Measurements from ENCODE around the gene ADAMTSL1.
"Not testable (repeated sequence)": the region's sequence is repeated elsewhere in the genome, so short reads cannot be mapped to it uniquely, and the experiment has no call there.

Gene ADAMTSL1

DNA sequence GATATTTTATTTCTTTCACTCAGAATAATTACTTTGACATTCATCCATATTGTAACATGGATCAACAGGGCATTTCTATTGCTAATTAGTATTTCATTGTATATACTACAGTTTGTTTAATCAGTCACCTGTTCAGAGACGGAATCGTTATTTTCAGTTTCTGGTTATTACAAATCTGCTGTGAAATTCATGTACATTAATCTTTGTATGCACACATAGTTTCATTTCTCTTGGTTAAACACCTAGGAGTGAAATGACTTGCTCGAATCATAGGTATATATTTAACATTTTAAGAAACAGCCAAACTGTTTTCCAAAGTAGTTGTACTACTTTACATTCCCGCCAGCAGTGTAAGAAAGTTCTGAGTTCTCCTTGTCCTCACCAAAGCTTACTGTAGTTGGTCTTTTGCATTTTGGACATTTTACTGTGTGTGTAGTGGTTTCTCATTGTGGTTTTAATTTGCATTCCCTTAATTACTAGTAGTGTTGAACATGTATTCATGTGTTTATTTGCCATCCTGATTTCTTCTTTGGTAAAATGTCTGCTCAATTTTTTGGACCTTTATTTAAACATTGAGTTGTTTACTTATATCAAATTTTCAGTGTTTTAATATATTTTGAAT, 360.9 kb downstream of the ADAMTSL1 start:
- no peak for DNase-seq

GRCh38 chr9:18837402-18837801, 363.4 kb downstream of the ADAMTSL1 start:
- no peak for DNase-seq

DNA sequence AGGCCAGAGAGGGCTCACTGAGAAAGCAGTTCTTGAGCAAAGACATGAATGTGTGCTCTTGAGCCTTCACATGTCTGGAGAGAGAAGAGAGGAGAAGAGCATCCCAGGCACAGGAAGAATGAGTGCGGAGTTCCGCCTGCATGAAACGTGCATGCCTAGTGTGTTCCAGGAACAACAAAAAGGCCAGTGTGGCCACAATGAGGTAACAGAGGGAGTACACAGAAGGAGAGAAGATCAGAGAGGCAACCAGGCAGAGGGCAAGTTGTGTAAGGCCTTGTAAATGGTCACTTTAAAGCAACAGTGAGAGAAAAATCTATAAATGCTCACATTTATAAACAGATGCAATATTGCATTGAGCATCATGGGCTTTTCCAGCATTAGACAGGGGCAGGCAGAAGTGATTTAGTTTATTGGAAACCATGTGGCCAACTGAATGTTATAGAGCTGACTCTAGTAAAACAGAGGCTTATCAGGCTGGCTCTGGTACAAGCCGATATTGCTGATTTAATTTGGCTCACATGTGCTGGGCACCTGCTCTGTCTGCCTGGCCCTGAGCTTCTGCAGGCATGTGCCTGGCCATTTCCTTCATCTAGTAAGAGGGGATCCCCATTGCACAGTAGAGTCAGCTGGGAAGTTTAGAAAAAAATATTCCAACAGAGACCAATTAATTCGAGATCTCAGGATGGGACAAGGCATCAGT, 373.8 kb downstream of the ADAMTSL1 start:
- no peak for DNase-seq

- no peak for DNase-seq
Measured at GRCh38 chr9:18848657-18849056, 374.7 kb downstream of the ADAMTSL1 start.

GRCh38 chr9:18849270-18849669, 375.3 kb downstream of the ADAMTSL1 start:
- DNase-seq, result no peak

- DNase-seq, result no peak
Measured at GRCh38 chr9:18849890-18850677, 376.1 kb downstream of the ADAMTSL1 start.

DNA sequence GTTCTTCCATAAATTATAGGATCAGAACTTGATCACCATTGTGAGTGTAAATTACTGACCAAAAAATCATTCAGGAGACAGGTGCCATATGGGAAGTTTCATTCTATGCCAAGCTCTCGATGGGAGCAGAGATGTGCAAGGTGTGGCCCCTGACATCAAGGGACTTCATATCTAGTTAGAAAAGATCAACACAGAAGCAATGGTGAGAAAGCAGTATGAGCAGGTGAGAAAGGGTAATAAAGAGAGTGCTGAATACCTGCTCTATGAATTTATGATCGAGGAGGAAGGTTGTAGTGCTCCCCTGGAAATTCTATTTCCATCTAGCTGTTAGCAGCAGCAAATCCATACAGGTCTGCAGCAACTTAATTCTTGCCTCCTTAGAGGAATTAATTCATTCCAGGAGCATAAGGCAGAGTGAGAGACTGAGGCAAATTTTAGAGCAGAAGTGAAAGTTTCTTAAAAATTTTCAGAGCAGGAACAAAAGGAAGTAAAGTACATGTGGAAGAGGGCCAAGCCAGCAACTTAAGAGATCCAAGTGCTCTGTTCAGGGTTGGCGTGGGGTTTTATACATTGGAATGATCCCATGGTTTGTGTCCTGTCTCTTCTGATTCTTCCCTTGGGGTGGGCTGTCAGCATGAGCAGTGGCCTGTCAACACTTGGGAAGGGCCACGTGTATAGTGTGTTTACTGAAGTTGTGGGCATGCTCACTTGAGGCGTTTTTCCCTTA, 377.3 kb downstream of the ADAMTSL1 start:
- no peak for DNase-seq

GRCh38 chr9:18855656-18856055, 381.7 kb downstream of the ADAMTSL1 start:
- no peak for DNase-seq

DNA sequence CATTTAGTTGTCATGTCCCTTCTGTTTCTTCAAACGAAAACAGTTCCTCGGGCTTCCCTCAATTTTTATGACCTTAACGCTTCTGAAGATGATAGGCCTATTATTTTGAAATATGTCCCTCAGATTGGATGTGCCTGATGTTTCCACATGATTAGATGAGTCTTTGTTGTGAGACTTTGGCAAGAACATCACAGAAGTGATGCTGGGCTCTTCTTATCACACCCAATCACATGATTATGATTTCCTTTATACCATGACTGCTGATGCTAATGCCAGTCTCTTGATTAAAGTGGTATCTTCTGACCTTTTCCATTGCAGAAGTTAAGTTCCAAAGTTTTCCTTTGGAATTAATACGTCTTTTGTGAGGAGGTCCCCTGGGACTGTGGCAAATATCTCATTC, 383.4 kb downstream of the ADAMTSL1 start:
- DNase-seq, result no peak

DNA sequence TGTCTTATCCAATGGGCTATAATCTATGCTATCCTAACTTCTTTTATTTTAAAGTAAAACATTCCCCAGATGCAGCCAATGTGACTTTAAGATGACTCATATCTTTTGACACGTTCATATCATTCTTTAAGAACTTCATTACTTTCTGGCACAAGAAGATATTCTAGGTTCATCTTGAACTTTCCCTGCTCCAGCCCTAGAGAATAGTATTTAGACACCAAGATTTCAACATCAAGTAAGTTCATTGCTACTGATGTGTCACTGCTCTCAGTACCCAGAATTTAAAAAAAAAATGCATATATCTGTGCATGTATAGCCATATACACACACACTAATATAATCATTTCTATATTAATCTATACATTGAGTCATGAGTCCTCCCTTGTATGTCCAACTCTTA, 383.8 kb downstream of the ADAMTSL1 start:
- DNase-seq, result no peak

DNA sequence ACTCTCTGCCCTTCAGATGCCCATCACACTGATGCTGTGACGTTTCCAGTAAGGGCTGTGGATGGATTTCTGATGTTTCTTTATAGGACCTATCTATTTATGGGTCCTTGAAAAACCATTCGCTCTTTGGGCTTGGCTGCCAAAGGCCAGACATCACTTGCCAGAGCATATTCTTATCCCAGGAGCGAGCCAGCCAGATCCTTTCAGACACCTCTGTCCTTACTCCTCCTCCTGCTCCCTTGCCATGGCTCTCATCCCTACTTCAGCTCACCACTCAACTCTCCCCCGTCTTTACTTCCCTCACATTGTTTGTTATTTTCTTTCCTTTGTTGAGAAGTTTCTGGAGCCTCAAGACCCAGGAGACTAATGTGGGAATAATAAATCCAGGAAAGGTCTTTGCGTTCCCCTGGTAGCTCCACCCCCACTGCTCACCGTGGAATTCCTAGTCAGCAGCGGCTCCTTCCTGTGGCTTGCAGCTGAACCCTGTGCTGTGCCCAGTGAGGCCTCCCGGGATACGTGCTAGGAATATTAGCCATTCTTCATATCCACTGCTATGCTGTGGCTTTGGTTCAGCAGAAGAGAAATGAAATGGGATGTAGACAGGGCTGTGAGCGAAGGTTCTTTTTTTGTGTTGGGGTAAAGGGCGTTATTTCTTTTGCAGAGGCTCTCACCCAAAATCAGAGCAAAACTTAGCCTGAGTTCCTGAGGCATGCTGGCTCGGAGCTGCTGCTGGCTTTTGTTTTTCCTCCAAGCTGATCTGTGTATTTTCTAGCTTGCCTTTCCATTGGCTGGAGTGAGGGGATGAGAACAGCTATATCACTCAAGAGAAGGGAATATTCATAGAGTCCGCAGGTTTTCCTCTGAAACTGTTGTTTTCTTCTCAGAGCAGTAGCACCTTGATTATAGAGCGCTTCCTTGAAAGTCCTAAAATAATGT, 387.9 kb downstream of the ADAMTSL1 start:
- no peak for DNase-seq

DNA sequence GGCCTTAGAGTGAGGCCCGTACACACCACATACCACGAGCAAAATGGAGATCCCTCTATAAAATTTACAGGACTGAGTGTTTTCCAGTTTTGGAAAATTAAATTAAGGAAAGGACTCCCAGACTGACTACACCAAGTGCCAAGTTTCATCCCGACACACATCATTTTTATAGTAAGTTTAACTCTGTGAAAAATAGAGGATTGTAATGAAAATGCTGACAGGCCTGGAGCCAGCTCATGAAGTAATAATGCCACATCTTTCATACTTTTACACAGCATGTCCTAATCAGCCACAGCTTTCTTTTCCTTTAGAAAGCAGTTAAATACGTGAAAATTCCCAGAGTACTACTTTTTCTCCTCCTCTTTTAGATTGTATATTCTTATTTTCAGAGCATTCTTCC, 389.8 kb downstream of the ADAMTSL1 start:
- DNase-seq, result no peak

GRCh38 chr9:18864516-18864915, 390.6 kb downstream of the ADAMTSL1 start:
- DNase-seq, result no peak

DNA sequence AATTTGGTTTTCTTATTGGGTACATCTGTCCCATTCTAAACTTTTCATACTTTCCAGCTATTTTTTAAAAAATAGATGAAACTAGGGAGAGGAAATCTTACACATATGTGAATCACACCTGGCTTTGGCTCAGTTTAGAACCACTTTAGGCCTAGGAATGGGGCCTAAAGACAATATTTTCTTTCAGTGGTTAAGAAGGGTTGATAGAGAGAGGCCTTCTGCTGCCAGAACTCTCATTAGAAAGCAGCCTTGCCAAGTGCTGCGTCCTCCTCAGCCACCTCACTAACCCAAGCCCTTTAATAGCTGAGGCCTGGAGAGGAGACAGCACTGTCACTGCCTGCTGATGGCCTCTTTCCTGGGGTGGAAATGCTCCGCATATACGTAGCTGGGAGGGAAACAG, 391.6 kb downstream of the ADAMTSL1 start:
- DNase-seq, result no peak

- no peak for DNase-seq
Measured at GRCh38 chr9:18866121-18866831, 392.3 kb downstream of the ADAMTSL1 start.

DNA sequence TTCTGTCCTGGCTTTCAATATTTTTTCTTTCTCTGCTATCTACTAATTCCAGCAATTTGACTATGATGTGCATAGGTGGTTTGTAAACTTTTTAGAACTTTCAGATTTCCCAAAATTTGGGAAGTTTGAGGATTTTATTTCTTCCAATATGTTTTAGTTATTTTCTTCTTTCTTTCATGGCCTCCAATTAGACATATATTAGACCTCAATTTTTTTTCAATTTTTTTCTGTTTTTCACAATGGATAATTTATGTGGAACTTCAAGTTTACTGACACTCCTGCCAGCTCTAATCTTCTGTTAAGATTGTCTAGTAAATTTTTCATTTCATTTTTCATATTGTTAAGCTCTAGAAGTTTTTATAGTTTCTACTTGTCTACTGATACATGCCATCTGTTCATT, 395.8 kb downstream of the ADAMTSL1 start:
- DNase-seq, result no peak

DNA sequence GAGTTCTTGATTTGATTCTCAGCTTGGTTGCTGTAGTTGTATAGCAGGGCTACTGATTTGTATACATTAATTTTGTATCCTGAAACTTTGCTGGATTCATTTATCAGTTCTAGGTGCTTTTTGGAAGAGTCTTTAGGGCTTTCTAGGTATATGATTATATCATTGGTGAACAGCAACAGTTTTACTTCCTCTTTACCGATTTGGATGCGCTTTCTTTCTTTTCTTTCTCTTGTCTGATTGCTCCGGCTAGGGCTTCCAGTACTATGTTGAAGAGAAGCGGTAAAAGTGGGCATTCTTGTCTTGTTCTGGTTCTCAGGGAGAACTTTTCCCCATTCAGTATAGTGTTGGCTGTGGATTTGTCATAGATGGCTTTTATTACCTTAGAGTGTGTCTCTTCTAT, 400.1 kb downstream of the ADAMTSL1 start:
- DNase-seq, result no peak

DNA sequence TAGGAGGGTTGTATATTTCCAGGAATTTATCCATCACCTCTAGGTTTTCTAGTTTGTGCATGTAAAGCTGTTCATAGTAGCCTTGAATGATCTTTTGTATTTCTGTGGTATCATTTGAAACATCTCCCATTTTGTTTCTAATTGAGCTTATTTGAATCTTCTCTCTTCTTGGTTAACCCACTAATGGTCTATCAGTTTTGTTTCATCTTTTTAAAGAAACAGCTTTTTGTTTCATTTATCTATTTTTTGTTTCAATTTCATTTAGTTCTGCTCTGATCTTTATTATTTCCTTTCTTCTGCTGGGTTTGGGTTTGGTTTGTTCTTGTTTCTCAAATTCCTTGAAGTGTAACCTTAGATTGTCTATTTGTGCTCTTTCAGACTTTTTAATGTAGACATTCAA, 401.0 kb downstream of the ADAMTSL1 start:
- DNase-seq, result not testable (repeated sequence)

DNA sequence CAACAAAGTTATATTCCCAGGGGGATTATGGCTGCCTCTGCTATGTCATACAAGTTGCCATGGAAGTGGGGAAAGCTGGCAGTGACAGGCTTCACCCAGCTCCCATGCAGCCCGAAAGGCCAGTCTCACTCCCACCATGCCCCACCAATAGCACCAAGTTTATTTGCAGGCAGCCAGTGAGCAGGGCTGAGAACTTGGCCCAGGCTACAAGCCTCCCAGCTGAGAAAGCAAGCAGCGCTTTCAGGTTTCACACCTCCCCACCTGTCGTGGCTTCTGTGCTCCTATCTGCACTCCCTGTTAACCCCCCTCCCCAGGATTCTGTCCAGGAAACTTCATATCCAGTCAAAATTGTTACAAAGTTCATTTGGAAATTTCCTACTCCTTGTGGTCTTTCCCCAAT, 404.0 kb downstream of the ADAMTSL1 start:
- DNase-seq, result no peak

- DNase-seq, result no peak
Measured at GRCh38 chr9:18881758-18882157, 407.8 kb downstream of the ADAMTSL1 start.

GRCh38 chr9:18887546-18887945, 413.6 kb downstream of the ADAMTSL1 start:
- no peak for DNase-seq

DNA sequence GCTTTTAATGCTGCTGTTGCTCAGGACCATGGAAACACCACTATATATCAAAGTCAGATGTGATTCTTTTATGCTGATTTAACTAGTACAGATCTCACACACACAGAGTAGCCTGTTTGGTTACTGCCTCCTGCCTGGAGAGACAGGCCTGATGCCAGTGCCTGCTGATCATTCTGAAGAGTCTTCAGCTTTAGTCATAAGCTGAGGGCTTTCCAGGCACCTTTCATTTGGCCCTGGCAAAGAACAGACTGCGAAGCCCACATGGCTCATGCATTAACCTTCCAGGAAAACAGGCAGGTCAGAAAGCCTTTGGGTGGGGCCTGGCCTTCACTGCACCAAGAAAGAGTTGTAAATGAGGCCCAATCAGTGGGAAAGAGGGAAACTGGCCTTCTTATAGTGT, 414.3 kb downstream of the ADAMTSL1 start:
- DNase-seq, result no peak

All from suppressor macrophage treated with lipopolysaccharide for 1 hour (primary cell).